H9 (cell line): ENCODE data around the gene LGALS7. TPM values are rescaled to one million over a fixed set of nuclear protein-coding genes. Genes with fewer than 3 reads are reported as not detected.
A peak's percentile ranks its signal among the peaks of the same experiment; 100 is the strongest.

Source experiments
- DNase-seq: peaks from one replicate; pipeline ENCODE4 v3.0.0-alpha.2; 2017
- H2AFZ ChIP-seq: one replicate; pipeline ENCODE4 v1.6.1; 2013; ENCODE audit warnings: mild to moderate bottlenecking, low read length, control low read depth, moderate library complexity
- H2AK5ac ChIP-seq: 2 replicates; pipeline ENCODE4 v1.6.1; 2013; ENCODE audit warnings: low read length, control low read depth, mixed read lengths; ENCODE audit not compliant: insufficient read length
- H2BK120ac ChIP-seq: one replicate; pipeline ENCODE4 v1.6.1; 2013; ENCODE audit warnings: low read depth, mild to moderate bottlenecking, low read length, control low read depth, inconsistent platforms; ENCODE audit not compliant: poor library complexity, severe bottlenecking
- H2BK12ac ChIP-seq: 2 replicates; pipeline ENCODE4 v1.6.1; 2013; ENCODE audit warnings: low read length, control low read depth, mixed read lengths, low read depth; ENCODE audit not compliant: insufficient read length
- H2BK15ac ChIP-seq: 2 replicates; pipeline ENCODE4 v1.6.1; 2013; ENCODE audit warnings: low read depth, low read length, control low read depth
- H2BK20ac ChIP-seq: one replicate; pipeline ENCODE4 v1.6.1; 2013; ENCODE audit warnings: low read depth, mild to moderate bottlenecking, low read length, control low read depth, inconsistent platforms; ENCODE audit not compliant: poor library complexity, severe bottlenecking
- H2BK5ac ChIP-seq: 2 replicates; pipeline ENCODE4 v1.6.1; 2013; ENCODE audit warnings: low read length, control low read depth, mixed read lengths; ENCODE audit not compliant: insufficient read length
- H3K14ac ChIP-seq: 2 replicates; pipeline ENCODE4 v1.6.1; 2013; ENCODE audit warnings: low read length, control low read depth; ENCODE audit not compliant: insufficient read depth
- H3K18ac ChIP-seq: 2 replicates; pipeline ENCODE4 v1.6.1; 2013; ENCODE audit warnings: low read depth, mild to moderate bottlenecking, mixed read lengths, low read length, control low read depth; ENCODE audit not compliant: insufficient read length
- H3K23ac ChIP-seq: 2 replicates; pipeline ENCODE4 v1.6.1; 2013; ENCODE audit warnings: low read length, control low read depth, mixed read lengths, low read depth; ENCODE audit not compliant: insufficient read length
- H3K23me2 ChIP-seq: 2 replicates; pipeline ENCODE4 v1.6.1; 2013; ENCODE audit warnings: low read depth, mild to moderate bottlenecking, mixed read lengths, low read length, control low read depth; ENCODE audit not compliant: insufficient read length, poor library complexity, severe bottlenecking
- H3K27ac ChIP-seq: 2 replicates; pipeline ENCODE4 v1.5.1; 2013; ENCODE audit warnings: low read length, control low read depth, mixed read lengths, low read depth; ENCODE audit not compliant: insufficient read length
- H3K27me3 ChIP-seq: 2 replicates; pipeline ENCODE4 v1.6.1; 2013; ENCODE audit warnings: low read length, control low read depth, inconsistent platforms; ENCODE audit not compliant: insufficient read depth
- H3K4ac ChIP-seq: 2 replicates; pipeline ENCODE4 v1.6.1; 2013; ENCODE audit warnings: low read depth, mild to moderate bottlenecking, control low read depth, inconsistent platforms, low read length, moderate library complexity
- H3K4me1 ChIP-seq: 2 replicates; pipeline ENCODE4 v1.6.1; 2013; ENCODE audit warnings: low read length, control low read depth, inconsistent platforms; ENCODE audit not compliant: insufficient read depth
- H3K4me2 ChIP-seq: 2 replicates; pipeline ENCODE4 v1.6.1; 2013; ENCODE audit warnings: low read length, control low read depth, mixed read lengths; ENCODE audit not compliant: insufficient read length, insufficient read depth
- H3K56ac ChIP-seq: 2 replicates; pipeline ENCODE4 v1.6.1; 2013; ENCODE audit warnings: low read depth, mild to moderate bottlenecking, mixed read lengths, low read length, control low read depth; ENCODE audit not compliant: insufficient read length
- H3K79me1 ChIP-seq: 2 replicates; pipeline ENCODE4 v1.6.1; 2013; ENCODE audit warnings: low read depth, mild to moderate bottlenecking, moderate library complexity, low read length, control low read depth, inconsistent platforms; ENCODE audit not compliant: insufficient read depth, poor library complexity, severe bottlenecking
- H3K79me2 ChIP-seq: 2 replicates; pipeline ENCODE4 v1.6.1; 2013; ENCODE audit warnings: low read length, control low read depth, inconsistent platforms; ENCODE audit not compliant: insufficient read depth
- H3K9ac ChIP-seq: 2 replicates; pipeline ENCODE4 v1.6.1; 2013; ENCODE audit warnings: low read length, control low read depth, mixed read lengths; ENCODE audit not compliant: insufficient read length; ENCODE audit errors: extremely low read depth
- H3K9me3 ChIP-seq: one replicate; pipeline ENCODE4 v1.6.1; 2013; ENCODE audit warnings: low read depth, low read length, inconsistent platforms; ENCODE audit not compliant: control insufficient read depth
- H3T11ph ChIP-seq: one replicate; pipeline ENCODE4 v1.6.1; 2013; ENCODE audit warnings: mild to moderate bottlenecking, low read length, control low read depth, inconsistent platforms
- H4K20me1 ChIP-seq: one replicate; pipeline ENCODE4 v1.6.1; 2013; ENCODE audit not compliant: control insufficient read depth, insufficient read length, insufficient read depth
- H4K5ac ChIP-seq: 2 replicates; pipeline ENCODE4 v1.6.1; 2013; ENCODE audit warnings: low read depth, mild to moderate bottlenecking, mixed read lengths, low read length, control low read depth; ENCODE audit not compliant: insufficient read length
- H4K8ac ChIP-seq: replicated peaks from 2 replicates; pipeline ENCODE4 v1.6.1; 2013; ENCODE audit warnings: low read length, control low read depth, mixed read lengths, low read depth; ENCODE audit not compliant: insufficient read length
- H4K91ac ChIP-seq: 2 replicates; pipeline ENCODE4 v1.6.1; 2013; ENCODE audit warnings: low read depth, mild to moderate bottlenecking, moderate library complexity, mixed read lengths, low read length, control low read depth; ENCODE audit not compliant: insufficient read length
- H3K27ac Mint-ChIP-seq, 3 experiments: 2 replicates in 2 of 3; 3 replicates in 1 of 3; pipeline ENCODE4 v1.8.0; 2020 to 2021; ENCODE audit warnings: mixed read lengths in 3 of 3, mild to moderate bottlenecking in 1 of 3, moderate library complexity in 1 of 3
- H3K27me3 Mint-ChIP-seq: 2 replicates; pipeline ENCODE4 v1.8.0; 2021; ENCODE audit warnings: low read depth, mild to moderate bottlenecking, moderate library complexity, mixed read lengths
- H3K36me3 Mint-ChIP-seq, 3 experiments: 2 replicates in 2 of 3; 3 replicates in 1 of 3; pipeline ENCODE4 v1.8.0; 2020 to 2021; ENCODE audit warnings: low read depth in 3 of 3, mixed read lengths in 3 of 3; ENCODE audit not compliant: insufficient read depth in 1 of 3
- H3K4me1 Mint-ChIP-seq, 2 experiments: 2 replicates each; pipeline ENCODE4 v1.8.0; 2020; ENCODE audit warnings: mixed read lengths in 2 of 2
- H3K4me3 Mint-ChIP-seq, 2 experiments: 2 replicates in 1 of 2; 3 replicates in 1 of 2; pipeline ENCODE4 v1.8.0; 2020 to 2021; ENCODE audit warnings: mild to moderate bottlenecking in 2 of 2, mixed read lengths in 2 of 2, moderate library complexity in 1 of 2
- H3K9me3 Mint-ChIP-seq, 2 experiments: 2 replicates in 1 of 2; 3 replicates in 1 of 2; pipeline ENCODE4 v1.8.0; 2020; ENCODE audit warnings: mild to moderate bottlenecking in 2 of 2, mixed read lengths in 2 of 2, moderate library complexity in 1 of 2
- WGBS: extraction: QIAGEN DNeasy Blood & Tissue Kit; methylation state at CpG from one replicate; pipeline ENCODE4 v1.1.7; 2013; ENCODE audit warnings: missing lambda C conversion rate, low lambda C conversion rate, mixed read lengths; ENCODE audit not compliant: insufficient read length; ENCODE audit errors: extremely low coverage; 5-methylcytosine and 5-hydroxymethylcytosine counted together
- total RNA-seq: library from RNA; stranded (reverse); gene quantifications from 2 replicates; pipeline ENCODE4 v1.2.1, GENCODE V29; 2021
- TF ChIP-seq, protein P1 (sequence below): fragments of 200-600 bp; sonication (generic); conservative IDR thresholded peaks from 3 replicates; pipeline ENCODE4 v1.8.0; 2021; ENCODE audit warnings: antibody characterized with exemption, mild to moderate bottlenecking

The LGALS7 gene
- total RNA-seq, 1 experiment from 2014 or later, result not detected

DNA sequence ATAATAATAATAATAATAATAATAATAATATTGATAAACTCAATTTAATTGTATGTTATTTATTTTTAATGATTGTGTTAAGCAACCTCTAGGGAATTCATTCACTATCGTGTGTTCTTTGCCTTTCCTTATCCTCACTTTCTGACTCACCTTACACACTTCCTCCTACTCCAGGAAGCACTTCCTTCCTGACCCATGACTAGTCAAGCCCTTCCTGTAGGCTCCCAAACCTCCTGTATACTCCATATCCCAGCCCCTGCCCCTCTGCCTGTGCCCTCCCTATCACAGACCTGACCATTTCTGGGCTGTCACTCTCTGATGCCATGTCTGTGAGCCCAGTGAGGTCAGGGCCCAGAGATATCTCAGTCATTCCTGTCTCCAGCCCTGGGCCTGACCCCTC lies 31.9 kb upstream of the LGALS7 start:
- Histone ChIP-seq H2AFZ (no peak overlapping the region), H3K14ac (no peak overlapping the region; the same call in 1 of the 2 replicates), H3K27me3 (no peaks in the 10 kb centered on the region), H3K9me3 (no peaks in the 10 kb centered on the region), H2AK5ac (no peak overlapping the region), H3T11ph (no peak overlapping the region), H3K79me1 (no peaks in the 10 kb centered on the region), H4K8ac (no peak overlapping the region), H4K91ac (no peak overlapping the region), H3K4me2 (no peak overlapping the region), H2BK120ac (no peak overlapping the region), H3K9ac (no peak overlapping the region), H4K20me1 (no peaks in the 10 kb centered on the region), H3K56ac (no peak overlapping the region), H3K4ac (no peak overlapping the region; the same call in 1 of the 2 replicates), H2BK5ac (no peak overlapping the region), H3K23me2 (no peaks in the 10 kb centered on the region), H2BK20ac (no peak overlapping the region), H3K18ac (no peak overlapping the region), H4K5ac (no peak overlapping the region), H2BK12ac (no peak overlapping the region), H2BK15ac (no peak overlapping the region), H3K23ac (no peak overlapping the region), H3K4me1 (no peaks in the 10 kb centered on the region), H3K79me2 (no peaks in the 10 kb centered on the region), H3K27ac (no peak overlapping the region)
- Mint-ChIP-seq H3K9me3 (peaks cover 0 to 3% of the 10 kb centered on the region in 2 experiments; a peak in 2 of 5 replicates), H3K36me3 (peaks cover 0 to 5% (median 2%) of the 10 kb centered on the region in 3 experiments; a peak in 3 of 7 replicates), H3K27me3 (peaks cover 6% of the 10 kb centered on the region), H3K27ac (no peak overlapping the region), H3K4me3 (peak overlapping the region in 1 of 2 experiments; percentile 25; a peak in 1 of 5 replicates), H3K4me1 (peaks cover 0 to 3% of the 10 kb centered on the region in 2 experiments; a peak in 1 of 4 replicates)
- no CpG with 5 or more reads among the region's 1 CpG for WGBS
- no peak for DNase-seq
- TF ChIP-seq, protein P1, sequence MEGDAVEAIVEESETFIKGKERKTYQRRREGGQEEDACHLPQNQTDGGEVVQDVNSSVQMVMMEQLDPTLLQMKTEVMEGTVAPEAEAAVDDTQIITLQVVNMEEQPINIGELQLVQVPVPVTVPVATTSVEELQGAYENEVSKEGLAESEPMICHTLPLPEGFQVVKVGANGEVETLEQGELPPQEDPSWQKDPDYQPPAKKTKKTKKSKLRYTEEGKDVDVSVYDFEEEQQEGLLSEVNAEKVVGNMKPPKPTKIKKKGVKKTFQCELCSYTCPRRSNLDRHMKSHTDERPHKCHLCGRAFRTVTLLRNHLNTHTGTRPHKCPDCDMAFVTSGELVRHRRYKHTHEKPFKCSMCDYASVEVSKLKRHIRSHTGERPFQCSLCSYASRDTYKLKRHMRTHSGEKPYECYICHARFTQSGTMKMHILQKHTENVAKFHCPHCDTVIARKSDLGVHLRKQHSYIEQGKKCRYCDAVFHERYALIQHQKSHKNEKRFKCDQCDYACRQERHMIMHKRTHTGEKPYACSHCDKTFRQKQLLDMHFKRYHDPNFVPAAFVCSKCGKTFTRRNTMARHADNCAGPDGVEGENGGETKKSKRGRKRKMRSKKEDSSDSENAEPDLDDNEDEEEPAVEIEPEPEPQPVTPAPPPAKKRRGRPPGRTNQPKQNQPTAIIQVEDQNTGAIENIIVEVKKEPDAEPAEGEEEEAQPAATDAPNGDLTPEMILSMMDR, result no peak
